ENCODE measurements around the gene ITGA11. TPM values are rescaled to one million over a fixed set of nuclear protein-coding genes. Genes with fewer than 3 reads are reported as not detected.
A peak's percentile ranks its signal among the peaks of the same experiment; 100 is the strongest.

Gene ITGA11, protein sequence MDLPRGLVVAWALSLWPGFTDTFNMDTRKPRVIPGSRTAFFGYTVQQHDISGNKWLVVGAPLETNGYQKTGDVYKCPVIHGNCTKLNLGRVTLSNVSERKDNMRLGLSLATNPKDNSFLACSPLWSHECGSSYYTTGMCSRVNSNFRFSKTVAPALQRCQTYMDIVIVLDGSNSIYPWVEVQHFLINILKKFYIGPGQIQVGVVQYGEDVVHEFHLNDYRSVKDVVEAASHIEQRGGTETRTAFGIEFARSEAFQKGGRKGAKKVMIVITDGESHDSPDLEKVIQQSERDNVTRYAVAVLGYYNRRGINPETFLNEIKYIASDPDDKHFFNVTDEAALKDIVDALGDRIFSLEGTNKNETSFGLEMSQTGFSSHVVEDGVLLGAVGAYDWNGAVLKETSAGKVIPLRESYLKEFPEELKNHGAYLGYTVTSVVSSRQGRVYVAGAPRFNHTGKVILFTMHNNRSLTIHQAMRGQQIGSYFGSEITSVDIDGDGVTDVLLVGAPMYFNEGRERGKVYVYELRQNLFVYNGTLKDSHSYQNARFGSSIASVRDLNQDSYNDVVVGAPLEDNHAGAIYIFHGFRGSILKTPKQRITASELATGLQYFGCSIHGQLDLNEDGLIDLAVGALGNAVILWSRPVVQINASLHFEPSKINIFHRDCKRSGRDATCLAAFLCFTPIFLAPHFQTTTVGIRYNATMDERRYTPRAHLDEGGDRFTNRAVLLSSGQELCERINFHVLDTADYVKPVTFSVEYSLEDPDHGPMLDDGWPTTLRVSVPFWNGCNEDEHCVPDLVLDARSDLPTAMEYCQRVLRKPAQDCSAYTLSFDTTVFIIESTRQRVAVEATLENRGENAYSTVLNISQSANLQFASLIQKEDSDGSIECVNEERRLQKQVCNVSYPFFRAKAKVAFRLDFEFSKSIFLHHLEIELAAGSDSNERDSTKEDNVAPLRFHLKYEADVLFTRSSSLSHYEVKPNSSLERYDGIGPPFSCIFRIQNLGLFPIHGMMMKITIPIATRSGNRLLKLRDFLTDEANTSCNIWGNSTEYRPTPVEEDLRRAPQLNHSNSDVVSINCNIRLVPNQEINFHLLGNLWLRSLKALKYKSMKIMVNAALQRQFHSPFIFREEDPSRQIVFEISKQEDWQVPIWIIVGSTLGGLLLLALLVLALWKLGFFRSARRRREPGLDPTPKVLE
- total RNA-seq (10 to 100 TPM in 1 of 5 donors, 1 to 10 TPM in 3, under 1 TPM in 1; 0.58 to 12.1 (median 4.3) TPM), polyA plus RNA-seq (under 1 TPM; 0.08 to 1.00 (median 0.92) TPM)
- long read RNA-seq, donor 1: 0 reads
- long read RNA-seq, donor 2, partial matches to known transcripts: 0 of 1 reads
- long read RNA-seq, donor 2, other reads (novel, unspliced or antisense): 0 of 1 reads
- long read RNA-seq, donor 3, partial matches to known transcripts: 0 of 1 reads
- long read RNA-seq, donor 3, other reads (novel, unspliced or antisense): 0 of 1 reads
- long read RNA-seq, donor 4: 0 reads
- long read RNA-seq, donor 5: 0 reads
- long read RNA-seq, donor 6: 0 reads
- long read RNA-seq, donor 7: 0 reads
- long read RNA-seq, donor 8: 0 reads
- long read RNA-seq, donor 9: 0 reads
- long read RNA-seq, donor 10: 0 reads

DNA sequence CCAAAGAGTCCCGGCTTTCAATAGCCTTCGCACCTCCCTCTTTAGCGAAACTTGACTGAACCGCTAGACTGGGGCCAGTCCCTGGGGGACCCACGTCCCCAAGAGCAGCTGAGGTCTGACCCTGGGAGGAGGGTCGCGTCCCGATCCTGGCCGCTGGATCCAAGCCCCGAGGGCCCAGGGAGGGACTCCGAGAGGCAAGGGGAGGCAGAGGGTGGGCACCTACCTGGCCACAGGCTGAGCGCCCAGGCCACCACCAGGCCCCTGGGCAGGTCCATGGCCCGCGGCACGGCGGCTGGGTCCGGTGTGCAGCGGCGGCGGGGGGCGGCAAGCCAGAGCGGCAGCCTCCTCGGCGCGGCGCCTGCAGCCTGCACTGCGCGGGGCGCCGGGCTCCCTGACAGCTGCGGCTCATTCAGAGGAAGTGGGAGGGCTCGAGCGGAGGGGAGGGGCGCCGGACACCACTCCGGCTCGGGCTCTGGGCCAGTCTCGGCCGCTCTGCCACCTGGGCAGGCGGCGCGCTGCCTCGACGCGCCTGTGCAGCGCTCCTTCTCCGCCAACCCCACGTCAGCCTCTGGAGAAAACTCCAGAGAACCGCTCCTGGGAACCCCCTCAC, at the start of gene ITGA11:
Gene ITGA11 (minus strand): TSS at position 372 of the 610 bp plus-strand sequence. CDS start 97 bp downstream, at position 275.
- peaks cover 0 to 62% (median 39%) of the 10 kb centered on the region in 3 donors for H3K27me3 ChIP-seq
- H3K36me3 ChIP-seq: no peaks in the 10 kb centered on the region
- intact Hi-C loops (cut with DNase I; ENCODE audit: low total_unique reads): no loop called here
- peaks cover 14 to 21% (median 20%) of the 10 kb centered on the region in 4 donors for H3K4me1 ChIP-seq
- no peaks in the 10 kb centered on the region for H3K9me3 ChIP-seq
- peak; percentile 56 to 85 for DNase-seq
- TF ChIP-seq POLR2A (IDR thresholded peaks at IDR 0.05): no peak
- peak in 1 of 3 donors; percentile 9 for TF ChIP-seq POLR2AphosphoS5 (IDR thresholded peaks at IDR 0.05)
- WGBS, 5 donors: 0 to 4% (median 1%) methylated on average over 4 to 49 of the region's 49 CpGs
- H3K27ac ChIP-seq: peak within 1 kb of the TSS; percentile 4 to 66 (median 47)
- H3K4me3 ChIP-seq: peak within 1 kb of the TSS; percentile 43 to 58 (median 50)

DNA sequence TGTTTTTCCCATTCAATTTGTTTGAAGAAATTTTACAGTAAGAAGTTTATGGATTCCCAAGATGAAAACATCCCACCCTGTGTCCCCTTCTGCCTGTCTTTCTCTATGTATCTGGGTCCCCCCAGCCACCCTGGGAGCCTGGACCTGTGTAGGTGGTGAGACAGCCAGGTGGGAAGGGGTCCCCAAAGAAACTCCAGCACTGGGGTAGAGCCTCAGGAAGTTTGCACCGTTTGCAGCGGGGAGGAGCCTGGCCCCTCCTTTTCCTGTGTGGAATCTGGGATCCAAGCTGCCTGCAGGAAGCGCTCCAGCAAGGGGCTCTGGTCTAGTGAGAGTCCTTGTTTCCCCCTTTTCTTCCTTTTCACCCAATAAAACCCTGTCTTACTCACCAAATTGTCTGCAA, 49.4 kb upstream of the ITGA11 start:
- Histone ChIP-seq H3K27me3 (no peaks in the 10 kb centered on the region), H3K9me3 (no peaks in the 10 kb centered on the region), H3K4me1 (peaks cover 0 to 19% (median 15%) of the 10 kb centered on the region in 4 donors), H3K27ac (no peak overlapping the region), H3K4me3 (no peak overlapping the region), H3K36me3 (no peaks in the 10 kb centered on the region)
- TF ChIP-seq POLR2A (IDR thresholded peaks at IDR 0.05) (no peak), POLR2AphosphoS5 (IDR thresholded peaks at IDR 0.05) (no peak), EP300 (IDR thresholded peaks at IDR 0.05) (no peak)
- TF ChIP-seq, protein P1, sequence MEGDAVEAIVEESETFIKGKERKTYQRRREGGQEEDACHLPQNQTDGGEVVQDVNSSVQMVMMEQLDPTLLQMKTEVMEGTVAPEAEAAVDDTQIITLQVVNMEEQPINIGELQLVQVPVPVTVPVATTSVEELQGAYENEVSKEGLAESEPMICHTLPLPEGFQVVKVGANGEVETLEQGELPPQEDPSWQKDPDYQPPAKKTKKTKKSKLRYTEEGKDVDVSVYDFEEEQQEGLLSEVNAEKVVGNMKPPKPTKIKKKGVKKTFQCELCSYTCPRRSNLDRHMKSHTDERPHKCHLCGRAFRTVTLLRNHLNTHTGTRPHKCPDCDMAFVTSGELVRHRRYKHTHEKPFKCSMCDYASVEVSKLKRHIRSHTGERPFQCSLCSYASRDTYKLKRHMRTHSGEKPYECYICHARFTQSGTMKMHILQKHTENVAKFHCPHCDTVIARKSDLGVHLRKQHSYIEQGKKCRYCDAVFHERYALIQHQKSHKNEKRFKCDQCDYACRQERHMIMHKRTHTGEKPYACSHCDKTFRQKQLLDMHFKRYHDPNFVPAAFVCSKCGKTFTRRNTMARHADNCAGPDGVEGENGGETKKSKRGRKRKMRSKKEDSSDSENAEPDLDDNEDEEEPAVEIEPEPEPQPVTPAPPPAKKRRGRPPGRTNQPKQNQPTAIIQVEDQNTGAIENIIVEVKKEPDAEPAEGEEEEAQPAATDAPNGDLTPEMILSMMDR (IDR thresholded peaks at IDR 0.05): no peak
- WGBS, 5 donors: 63 to 86% (median 82%) methylated on average over 3 of the region's 3 CpGs
- no peak for DNase-seq
- intact Hi-C loops (cut with DNase I; ENCODE audit: low total_unique reads): no loop called here

DNA sequence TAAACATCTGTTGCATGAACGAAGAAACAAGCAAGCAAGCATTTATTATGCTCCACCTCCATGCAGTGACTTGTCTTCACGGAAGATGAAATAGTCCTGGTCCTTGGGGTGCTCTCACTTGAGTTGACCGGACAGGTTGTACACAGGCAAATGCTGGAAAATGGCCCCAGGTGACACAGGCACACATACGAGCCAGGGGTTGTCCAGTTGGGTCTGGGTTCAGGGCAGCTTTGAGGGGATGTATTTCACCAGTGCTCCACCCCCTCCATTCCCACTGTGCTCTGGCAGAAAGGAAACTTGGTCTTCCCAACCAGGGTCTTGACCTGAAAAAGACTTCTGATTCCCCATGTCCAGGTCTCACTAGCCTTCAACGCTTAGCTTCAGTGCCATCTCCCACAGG, 48.3 kb upstream of the ITGA11 start:
- TF ChIP-seq POLR2A (IDR thresholded peaks at IDR 0.05): no peak
- Histone ChIP-seq H3K36me3 (no peaks in the 10 kb centered on the region), H3K27ac (peak overlapping the region in 3 of 5 donors; percentile 30 to 62 (median 43)), H3K9me3 (no peaks in the 10 kb centered on the region), H3K27me3 (no peaks in the 10 kb centered on the region), H3K4me1 (peaks cover 0 to 11% (median 4%) of the 10 kb centered on the region in 4 donors), H3K4me3 (no peak overlapping the region)
- intact Hi-C loops (cut with DNase I; ENCODE audit: low total_unique reads): no loop called here
- 69 to 91% (median 78%) methylated on average over 5 of the region's 5 CpGs for WGBS, 5 donors
- DNase-seq: no peak

DNA sequence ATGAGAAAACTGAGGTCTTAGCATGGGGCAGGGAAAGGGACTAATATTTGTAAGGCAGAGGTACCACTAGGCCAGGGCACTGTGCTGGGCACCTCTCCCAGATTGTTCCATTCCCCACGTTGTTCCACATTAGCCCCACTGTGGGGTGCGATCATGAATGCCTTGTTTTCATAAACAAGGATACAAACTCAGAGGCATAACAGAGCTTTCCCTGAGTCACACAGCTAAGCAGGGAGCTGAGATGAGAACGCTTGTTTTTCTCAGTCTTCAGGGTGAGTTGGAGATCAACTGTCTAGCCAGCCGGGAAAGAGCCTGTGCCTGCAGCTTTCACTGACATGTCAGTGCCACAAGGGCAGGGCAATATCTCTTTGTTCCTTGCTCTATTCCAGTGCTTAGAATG, 47.9 kb upstream of the ITGA11 start:
- H3K36me3 ChIP-seq: no peaks in the 10 kb centered on the region
- no peak overlapping the region for H3K4me3 ChIP-seq
- peaks cover 0 to 7% (median 2%) of the 10 kb centered on the region in 4 donors for H3K4me1 ChIP-seq
- no peaks in the 10 kb centered on the region for H3K27me3 ChIP-seq
- TF ChIP-seq POLR2A (IDR thresholded peaks at IDR 0.05) (no peak), EP300 (IDR thresholded peaks at IDR 0.05) (no peak), POLR2AphosphoS5 (IDR thresholded peaks at IDR 0.05) (no peak)
- TF ChIP-seq, protein P1 (IDR thresholded peaks at IDR 0.05): no peak
- intact Hi-C loops (cut with DNase I; ENCODE audit: low total_unique reads): no loop called here
- WGBS, 5 donors: 65 to 88% (median 75%) methylated on average over 4 of the region's 4 CpGs
- DNase-seq: no peak
- peak overlapping the region in 3 of 5 donors; percentile 30 to 62 (median 43) for H3K27ac ChIP-seq
- H3K9me3 ChIP-seq: no peaks in the 10 kb centered on the region

Data from stomach (tissue), 19 donors.